GM13976 (cell line): ENCODE measurements around the gene ASB15.

Source experiments
- DNase-seq: peaks from one replicate; pipeline ENCODE4 v3.0.0; 2012; ENCODE audit warnings: low spot score
- CTCF ChIP-seq: IDR thresholded peaks from 2 replicates; pipeline ENCODE4 v1.5.1; 2012; ENCODE audit warnings: borderline replicate concordance, mild to moderate bottlenecking; ENCODE audit not compliant: insufficient read depth; ENCODE audit errors: extremely low read depth, missing control alignments, control extremely low read depth
- in situ Hi-C: fragments of 300-500 bp; cut with MboI; formaldehyde crosslinking; loops from one replicate; pipeline ENCODE4 v1.12.0; 2022; ENCODE audit warnings: low sequenced_read_pairs, mixed read lengths, inconsistent platforms; ENCODE audit not compliant: unreplicated experiment

The ASB15 gene

GRCh38 chr7:123558289-123558874, 43.2 kb upstream of the ASB15 start:
- DNase-seq: no peak
- in situ Hi-C loops: no loop called here
- TF ChIP-seq CTCF: no peak

- DNase-seq: no peak
- no peak for TF ChIP-seq CTCF
- in situ Hi-C loops: no loop called here
Measured at GRCh38 chr7:123562121-123562520, 39.5 kb upstream of the ASB15 start.

- DNase-seq: no peak
- in situ Hi-C loops: no loop called here
- TF ChIP-seq CTCF: no peak
Measured at GRCh38 chr7:123569352-123570010, 32.1 kb upstream of the ASB15 start.

- in situ Hi-C loops: no loop called here
- TF ChIP-seq CTCF: no peak
- no peak for DNase-seq
Measured at GRCh38 chr7:123570390-123571182, 31.0 kb upstream of the ASB15 start.

GRCh38 chr7:123571187-123571586, 30.4 kb upstream of the ASB15 start:
- TF ChIP-seq CTCF: no peak
- DNase-seq: no peak
- in situ Hi-C loops: no loop called here

- no peak for DNase-seq
- in situ Hi-C loops: no loop called here
- no peak for TF ChIP-seq CTCF
Measured at GRCh38 chr7:123571684-123572083, 29.9 kb upstream of the ASB15 start.
